ENCODE measurements around the gene CCDC187.

CCDC187 gene

DNA sequence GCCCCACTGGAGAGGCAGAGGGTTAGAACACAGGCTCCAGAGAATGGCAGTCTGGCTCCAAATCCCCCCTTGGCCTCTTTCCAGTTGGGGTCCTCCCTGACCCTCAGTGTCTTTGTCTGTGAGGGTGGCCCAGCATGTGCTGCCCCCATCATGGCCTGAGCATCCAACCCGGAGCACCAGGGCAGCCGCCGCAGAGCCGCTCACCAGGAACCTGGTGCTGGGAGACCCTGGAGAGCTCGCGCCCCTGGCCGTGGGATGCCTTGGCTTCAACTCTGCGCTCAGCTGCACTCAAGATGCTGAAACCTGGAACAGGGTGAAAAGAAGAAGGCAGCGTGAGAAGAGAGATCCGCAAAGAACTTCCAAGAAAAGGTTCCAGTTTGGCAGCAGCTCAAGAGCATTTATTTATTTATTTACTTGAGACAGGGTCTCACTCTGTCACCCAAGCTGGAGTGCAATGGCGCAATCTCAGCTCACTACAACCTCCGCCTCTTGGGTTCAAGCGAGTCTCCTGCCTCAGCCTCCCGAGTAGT lies 3.8 kb downstream of the CCDC187 start:
- FAIRE-seq: no peak

DNA sequence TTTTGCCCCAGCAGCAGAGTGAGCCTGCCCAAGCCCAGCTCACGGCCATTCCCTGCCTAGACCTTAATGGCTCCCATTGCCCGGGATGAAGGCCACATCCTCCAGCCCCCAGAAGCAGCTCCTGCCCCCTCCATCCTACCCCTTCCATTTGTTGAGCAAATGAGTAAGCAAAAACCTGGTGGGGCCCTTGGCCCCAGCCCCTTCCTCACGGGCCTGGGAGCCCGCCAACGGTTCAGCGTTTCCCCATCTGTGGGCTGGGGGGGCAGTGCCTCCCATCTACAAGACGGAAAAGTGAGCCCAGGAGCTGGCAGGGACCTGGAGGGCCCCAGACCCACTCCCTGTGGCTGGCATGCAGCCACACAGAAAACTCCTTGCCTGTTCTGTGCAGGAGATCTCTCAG lies 4.4 kb downstream of the CCDC187 start:
- FAIRE-seq (no peak), DNase-seq (ENCODE audit: insufficient read length, low spot score) (no peak)

More for the DNA sequence above, 3.8 kb downstream of the CCDC187 start:
- no peak for DNase-seq (ENCODE audit: insufficient read length, low spot score)

DNA sequence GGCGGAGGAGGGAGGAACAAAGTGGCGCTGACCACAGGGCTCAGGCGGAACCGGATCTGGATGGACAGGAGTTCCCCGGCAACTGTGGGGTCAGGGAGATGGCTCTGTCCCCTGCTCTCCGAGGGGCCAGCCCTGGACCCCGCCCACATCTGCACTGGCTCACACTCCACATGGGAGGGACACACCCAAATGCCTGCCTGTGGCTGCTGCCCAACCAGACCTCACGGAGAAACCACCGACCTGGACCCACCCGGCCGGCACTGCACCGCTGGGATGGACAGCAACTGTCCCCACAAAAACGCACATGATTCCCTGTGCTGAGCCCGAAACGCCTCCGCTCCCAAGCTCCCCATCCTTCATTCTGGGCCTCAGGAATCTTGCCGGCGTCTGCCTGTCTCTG lies 4.8 kb downstream of the CCDC187 start:
- FAIRE-seq (no peak), DNase-seq (ENCODE audit: insufficient read length, low spot score) (no peak)

DNA sequence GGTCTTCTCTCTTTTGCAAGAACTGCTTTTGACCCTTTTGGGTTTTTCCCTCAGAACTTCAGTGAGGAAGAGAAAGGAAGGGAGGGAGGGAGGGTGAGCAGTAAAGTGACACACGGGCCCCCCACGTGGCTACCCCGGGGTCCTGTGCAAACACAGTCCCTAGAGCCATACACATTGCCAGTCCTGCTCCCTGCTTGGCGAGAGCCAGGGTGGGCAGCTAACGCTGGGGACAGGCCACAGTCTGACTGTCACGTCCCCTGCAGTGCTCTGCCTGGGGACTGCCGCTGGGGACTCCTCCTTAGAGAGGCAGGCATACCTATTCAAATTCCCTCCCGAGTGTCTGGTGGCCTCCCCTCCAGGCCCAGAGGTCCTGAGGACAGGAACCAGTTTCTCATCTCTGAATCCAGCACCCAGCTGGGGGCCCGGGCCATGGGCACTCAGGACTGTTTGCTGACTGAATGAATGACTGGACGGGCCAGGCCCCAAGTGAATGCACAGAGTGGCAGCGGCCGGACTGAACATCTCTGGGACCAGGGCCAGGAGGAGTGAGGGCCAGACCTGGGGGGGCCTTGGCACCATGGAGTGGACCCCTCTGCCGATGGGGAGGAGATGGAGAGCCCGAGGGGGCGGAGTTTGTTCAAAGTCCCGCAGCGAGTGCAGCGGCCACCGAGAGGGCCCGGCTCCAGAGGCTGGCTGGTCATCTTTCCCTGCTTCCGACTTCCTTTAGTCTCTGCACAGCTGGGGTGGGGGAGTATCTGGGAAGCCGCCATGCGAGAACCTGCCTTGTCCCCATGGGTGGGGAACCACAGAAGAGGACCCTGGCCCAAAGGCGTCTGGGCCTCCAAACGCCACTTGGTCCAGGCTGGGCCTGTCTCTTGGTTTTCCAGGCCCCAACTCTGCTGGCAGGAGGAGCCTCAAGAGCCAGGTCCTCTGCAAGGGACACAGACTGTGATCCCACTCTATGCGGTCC lies 5.8 kb downstream of the CCDC187 start:
- no peak for DNase-seq (ENCODE audit: insufficient read length, low spot score)
- no peak for FAIRE-seq

DNA sequence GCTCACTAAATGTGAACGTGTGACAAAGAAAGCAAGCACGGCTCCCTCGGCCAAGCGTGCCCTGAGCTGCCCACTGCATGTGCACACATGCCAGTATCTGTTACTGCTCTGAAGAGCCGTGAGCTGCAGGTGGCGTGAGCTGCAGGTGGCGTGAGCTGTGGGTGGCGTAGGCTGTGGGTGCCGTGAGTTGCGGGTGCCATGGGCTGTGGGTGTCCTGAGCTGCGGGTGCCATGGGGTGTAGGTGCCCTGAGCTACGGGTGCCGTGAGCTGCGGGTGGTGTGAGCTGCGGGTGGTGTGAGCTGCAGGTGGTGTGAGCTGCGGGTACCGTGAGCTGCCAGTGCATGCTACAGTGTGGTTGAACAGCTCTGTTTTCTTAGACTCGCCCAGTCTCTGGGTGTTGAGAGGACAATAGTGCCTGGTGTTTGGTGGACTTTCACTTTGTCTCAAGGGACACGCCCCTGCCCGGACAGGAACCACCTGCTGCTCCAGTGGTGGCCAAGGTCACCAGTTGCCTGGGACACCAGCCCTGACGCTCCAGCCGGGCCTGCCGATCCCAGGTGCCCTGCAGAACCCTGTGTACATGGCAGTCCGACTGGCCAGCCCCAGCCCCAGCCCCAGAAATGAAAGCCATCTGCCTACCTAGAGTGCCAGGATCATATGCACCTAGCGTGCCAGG lies 6.7 kb downstream of the CCDC187 start:
- DNase-seq (ENCODE audit: insufficient read length, low spot score): no peak
- FAIRE-seq: no peak

DNA sequence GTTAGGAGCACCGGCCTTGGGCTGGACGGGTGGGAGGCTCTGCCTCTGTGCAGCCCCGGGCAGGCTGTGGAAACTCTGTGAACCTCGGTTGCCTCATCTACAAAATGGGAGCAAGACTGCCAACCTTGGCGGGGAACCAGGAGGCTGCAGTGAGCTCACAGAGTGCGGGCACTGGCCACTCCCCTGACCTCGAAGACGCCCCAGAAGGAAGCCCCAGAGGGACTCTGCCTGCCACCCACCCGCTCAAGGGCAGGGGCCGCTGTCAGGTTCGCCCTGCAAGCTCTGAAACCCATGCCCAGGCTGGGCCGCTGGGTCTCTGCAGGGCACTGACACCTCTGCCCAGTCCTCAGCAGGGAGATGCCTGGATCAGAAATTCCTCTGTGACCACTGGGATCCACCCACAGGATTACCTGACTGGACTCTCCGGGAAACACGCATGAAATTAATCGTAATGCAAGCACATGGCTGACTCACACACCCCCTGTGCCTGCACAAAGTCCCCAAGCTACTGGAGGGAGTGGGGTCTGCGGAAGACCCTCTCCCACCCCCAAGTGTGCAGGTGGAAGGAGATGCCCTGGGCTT lies 7.4 kb downstream of the CCDC187 start:
- DNase-seq (ENCODE audit: insufficient read length, low spot score): no peak
- FAIRE-seq: no peak

DNA sequence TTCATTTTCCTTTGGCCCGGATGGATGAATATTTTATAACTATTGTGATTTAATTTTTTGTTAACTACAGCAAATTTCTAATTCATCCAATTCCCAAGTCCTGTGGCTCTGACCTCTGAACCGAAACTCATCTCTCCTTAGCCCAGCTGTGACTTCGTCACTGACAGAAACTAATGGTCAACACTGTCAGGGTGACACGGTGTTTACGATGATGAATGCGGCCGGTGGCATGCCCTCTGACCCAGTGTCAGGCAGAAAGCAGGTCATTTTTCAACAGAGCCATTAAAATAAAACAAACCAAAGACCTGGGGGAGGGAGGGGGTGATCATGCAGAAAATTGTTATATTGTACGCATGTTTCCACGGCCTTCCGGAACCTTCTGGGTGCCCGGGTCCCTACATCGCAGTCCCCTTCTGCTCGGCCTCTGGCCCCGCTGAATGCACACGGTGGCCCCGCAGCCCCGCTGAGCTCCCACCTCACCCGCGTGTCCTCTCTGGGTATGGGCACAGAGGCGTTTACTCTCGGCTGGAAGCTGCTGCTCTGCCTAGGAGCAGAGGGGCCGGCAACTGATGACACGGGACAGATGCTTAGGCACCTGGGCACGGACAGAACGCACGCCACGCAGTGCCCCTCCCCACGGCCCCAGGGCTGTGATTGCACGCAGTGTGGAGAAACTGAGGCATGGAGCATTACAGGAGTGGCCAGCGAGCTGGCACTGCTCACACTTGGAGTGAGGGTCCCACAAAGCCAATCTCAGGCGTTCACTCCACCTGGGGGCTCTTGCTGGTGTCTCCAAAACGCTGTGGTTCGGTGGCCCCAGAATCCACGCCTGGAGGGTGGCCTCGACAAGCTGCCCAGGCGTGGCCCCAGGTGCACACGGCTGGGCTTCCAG lies 8.1 kb downstream of the CCDC187 start:
- no peak for FAIRE-seq
- DNase-seq (ENCODE audit: insufficient read length, low spot score): no peak

DNA sequence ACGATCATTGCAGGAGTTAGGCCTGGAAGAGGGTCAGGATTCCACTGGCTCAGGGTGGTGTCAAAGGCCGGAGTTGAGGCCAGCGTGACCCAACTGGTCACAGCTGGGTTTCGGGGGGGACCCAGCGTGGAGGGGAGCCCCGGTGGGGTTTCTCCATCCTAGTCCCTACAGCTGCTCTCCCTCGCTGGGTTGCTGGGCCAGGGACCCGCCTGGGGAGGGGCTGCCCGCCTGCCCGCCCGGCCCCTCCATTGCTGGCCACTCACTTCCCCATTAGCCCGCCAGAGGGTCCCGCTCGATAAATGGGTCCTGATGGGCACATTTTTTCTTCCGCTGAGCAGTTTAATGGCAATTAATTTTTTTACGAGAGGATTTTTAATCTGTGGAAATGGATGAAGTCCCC lies 8.8 kb downstream of the CCDC187 start:
- FAIRE-seq (no peak), DNase-seq (ENCODE audit: insufficient read length, low spot score) (no peak)

DNA sequence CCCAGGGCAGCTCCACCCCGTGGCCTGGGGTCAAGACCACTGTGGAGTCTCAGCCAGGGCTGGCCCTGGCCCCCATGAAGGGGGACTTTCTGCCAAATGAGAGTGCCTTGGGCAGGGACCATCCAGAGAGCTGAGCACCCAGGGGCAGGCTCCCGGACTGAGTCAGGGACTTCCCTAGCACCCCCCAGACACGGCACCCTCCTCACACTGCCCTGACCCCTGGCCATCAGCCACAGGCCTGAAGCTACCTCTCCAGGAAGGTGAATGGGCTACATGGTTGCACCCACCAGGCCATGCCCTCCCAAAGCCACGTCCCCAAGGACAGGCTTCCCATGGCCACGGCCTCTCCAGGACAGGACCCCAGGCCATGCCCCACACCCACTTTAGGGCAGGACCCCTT lies 9.5 kb downstream of the CCDC187 start:
- DNase-seq (ENCODE audit: insufficient read length, low spot score) (no peak), FAIRE-seq (no peak)

DNA sequence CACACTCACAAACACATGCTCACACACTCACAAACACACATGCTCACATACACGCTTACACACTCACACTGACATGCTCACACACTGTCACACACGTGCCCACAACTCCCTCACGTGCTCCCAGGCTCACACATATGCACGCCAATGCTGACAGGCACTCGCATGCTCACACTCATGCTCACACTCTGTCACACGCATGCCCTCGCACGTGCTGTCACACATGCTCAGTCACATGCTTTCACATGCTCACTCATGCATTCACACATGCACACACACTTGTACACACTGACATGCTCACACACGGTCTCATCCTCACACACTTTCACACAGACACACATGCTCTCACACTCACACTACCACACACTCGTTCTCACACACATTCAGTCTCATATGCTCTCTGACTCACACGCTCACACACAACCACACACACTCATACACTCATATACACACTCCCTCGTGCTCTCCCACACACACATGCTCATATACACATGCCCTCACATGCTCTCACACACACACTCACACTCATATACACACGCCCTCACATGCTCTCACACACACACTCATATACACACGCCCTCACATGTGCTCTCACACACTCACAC lies 10.3 kb downstream of the CCDC187 start:
- DNase-seq (ENCODE audit: insufficient read length, low spot score): no peak

DNA sequence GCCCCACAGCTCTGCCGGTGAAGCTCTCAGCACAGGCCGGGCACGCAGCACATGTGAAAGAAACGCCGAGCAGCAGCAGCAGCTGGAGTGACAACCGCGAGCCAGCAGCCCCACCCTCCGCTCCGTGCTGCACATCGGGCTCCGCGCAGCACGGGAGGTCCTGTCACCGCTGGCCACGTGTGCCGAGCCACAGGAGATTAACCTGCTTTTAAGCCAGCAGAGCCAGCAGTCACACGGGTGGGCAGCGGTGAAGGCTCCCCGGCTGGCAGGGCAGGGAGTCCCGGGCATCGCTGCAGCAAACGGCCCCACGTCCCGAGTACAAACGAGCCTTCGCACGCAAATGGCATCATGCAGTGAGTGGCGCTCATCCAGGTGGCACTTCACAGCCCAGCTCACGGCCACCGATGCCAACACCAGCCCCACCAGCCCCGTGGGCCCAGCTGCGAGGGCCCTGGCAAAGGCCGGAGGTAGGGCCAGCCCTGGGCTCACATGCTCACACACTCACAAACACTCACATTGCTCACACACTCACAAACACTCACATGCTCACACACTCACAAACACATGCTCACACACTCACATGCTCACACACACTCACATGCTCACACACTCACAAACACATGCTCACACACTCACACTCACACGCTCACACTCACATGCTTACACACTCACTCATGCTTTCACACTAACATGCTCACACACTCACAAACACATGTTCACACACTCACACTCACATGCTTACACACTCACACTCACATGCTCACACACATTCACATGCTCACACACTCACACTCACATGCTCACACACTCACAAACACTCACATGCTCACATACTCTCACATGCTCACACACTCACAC lies 11.1 kb downstream of the CCDC187 start:
- FAIRE-seq (no peak), DNase-seq (ENCODE audit: insufficient read length, low spot score) (no peak)

More for the DNA sequence above, 10.3 kb downstream of the CCDC187 start:
- no peak for FAIRE-seq

DNA sequence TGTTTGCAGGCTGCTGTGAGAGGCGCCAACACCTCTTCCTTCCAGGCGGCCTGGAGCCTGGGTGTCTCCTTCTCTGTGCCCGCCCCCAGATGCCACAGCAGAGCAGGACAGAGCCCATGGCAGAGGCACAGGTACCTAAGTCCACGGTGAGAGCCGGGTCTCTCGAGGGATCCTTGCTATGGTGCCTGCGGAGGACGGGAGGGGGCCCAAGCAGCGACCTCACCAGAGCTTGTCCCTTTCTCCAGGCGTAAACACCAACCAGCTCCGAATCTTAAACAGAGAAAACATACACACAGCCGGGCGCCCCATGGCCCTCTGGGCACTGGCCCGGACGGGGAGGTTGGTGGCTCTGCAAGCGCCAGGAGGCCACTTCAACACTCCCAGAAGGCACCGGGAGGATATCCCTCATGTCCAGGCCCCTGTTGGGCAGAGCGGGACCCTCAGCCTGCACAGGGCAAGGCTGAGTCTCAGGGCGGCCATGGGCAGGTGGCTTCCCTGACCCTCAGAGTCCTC lies 11.8 kb downstream of the CCDC187 start:
- DNase-seq (ENCODE audit: insufficient read length, low spot score): no peak
- no peak for FAIRE-seq

DNA sequence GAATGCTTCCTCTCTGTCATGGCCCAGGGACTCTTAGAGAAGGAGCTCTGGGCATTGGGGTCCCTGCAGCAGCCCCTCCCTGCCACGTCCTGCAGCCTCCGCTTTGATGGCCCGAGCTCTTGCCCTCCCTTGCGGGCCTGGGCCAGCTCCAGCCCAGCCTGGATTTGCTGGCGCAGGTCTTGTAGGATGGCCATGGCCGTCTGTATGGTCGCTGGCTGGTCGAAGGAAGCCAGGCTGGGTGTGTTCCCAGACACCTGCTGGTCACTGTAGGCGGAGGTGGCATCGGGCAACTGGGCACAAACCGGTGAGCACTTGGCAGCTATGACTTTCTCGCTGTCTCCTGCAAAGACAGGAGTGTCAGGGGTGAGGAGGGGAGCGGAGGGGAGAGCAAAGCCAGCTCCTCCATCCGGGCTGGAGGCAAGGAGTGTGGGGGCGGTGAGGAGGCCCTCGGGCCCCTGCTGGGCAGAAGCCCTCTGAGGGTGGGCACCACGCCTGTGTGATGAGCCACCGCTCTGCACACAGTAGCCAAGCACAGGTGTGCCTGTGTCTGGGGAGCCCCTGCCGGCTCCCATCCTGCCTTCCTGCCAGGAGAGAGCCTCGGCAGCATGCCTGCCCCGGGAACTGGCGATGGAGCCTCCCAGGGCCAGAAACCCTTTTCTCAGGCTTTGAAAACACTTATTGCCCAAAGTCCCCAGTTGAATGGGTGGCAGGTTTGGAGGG lies 12.4 kb downstream of the CCDC187 start:
- DNase-seq (ENCODE audit: insufficient read length, low spot score) (no peak), FAIRE-seq (no peak)

DNA sequence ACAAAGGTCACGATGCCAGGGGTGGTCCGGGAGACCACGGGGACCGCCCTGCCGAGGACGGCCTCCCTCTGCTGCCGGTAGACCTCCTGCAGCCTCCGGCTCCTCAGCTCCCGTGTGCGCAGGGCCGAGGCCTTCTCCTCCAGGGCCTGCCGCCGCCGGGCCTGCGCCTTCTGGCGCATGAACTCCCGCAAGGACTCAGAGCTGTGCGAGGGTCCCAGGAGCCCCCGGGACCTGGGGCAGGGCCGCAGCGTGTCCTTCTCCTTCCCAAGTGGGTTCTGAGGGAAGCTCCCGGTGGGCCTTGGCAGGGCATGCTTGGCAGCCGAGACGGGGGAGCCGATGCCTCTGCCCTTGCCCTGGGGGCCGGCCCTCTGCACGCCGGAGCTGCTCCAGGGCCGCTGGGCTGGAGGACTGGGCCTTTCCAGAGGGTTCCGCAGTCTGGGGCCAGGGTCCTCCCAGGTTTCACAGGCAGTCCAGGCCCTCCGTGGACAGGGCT lies 13.3 kb downstream of the CCDC187 start:
- DNase-seq (ENCODE audit: insufficient read length, low spot score) (no peak), FAIRE-seq (no peak)

DNA sequence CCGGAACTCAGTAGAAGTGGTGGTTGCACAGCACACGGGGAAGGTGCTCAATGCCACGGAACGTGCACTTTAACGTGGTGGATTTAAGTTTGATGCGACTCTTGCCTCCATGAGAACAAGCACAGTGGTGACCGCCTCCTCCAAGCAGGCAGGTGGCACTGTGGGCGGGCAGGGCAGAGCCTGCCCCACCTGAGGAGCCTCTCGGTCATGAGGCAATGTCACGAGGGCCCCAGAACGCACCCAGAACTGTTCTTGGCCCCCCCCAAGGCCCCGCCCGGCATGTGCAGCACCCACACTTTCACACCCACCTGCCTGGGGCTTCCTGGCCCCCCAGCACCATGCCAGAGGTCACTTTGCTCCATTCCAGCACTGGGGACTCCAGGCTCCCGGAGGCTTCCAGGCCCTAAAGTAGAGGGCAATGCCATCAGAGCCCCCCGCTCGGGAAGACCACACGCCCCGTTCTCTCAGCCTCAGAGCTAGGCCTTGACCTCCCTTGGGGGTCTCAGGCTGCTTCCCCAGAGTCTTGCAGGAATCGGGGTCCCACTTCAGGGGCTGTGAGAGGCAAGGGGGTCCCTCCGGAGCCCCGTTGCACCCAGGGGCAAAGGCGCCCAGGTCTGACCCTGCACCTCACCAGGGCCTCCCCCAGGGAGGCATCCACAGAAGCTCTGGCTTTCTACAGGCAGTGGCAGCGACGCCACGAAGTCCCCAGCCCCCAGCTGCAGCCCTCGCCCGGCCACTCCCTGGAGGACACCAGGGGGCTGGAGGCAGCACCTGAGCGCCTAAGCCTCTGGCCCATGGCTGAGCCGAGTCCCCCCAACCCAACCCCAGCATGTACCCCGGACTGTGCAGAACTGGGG lies 14.0 kb downstream of the CCDC187 start:
- DNase-seq (ENCODE audit: insufficient read length, low spot score) (no peak), FAIRE-seq (no peak)

DNA sequence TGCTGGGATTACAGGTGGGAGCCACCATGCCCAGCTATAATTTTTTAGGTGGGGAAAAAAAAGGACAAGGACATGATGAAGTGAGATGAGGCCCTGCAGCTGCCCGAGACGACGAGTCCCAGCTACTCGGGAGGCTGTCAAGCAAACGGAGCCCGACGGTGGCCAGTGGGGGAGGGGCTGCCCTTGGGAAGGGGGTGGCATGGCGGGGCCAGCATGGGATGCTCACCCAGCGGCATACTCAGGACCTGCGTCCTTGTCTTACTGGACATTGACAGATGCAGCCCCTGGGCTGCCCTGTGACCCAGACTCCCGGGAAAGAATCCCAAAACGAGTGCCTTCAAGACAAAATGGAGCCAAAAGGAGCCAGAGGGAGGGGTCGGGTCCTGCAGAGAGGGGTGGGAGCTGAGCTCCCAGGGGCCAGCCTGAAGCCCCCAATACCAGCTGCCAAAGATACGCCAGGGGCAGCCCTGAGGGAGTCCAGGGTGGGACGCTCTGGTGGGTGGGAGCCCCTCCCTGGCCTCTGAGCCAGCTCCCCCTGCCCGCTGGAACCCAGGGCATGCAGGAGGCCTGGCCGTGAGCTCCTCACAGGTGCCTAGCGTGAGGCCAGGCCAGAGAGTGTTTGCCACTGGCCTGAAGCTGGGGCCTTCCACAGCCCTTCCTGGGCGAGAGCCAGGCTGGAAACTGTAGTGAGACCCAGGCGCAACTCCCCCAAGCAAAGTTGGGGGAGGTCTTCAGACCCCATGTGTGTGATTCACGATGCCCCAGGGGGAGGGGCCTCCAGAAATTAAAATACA lies 15.7 kb downstream of the CCDC187 start:
- no peak for FAIRE-seq
- no peak for DNase-seq (ENCODE audit: insufficient read length, low spot score)
